Mesothelial cell of epicardium (in vitro differentiated cells): Measurements from ENCODE around the gene CDCA3. TPM values are rescaled to one million over a fixed set of nuclear protein-coding genes. Genes with fewer than 3 reads are reported as not detected.

Experiments
- DNase-seq, 2 experiments: peaks; one replicate each; pipeline ENCODE4 v3.0.0; 2021; ENCODE audit warnings: low spot score in 2 of 2; ENCODE audit not compliant: unreplicated experiment in 2 of 2
- H3K27ac Mint-ChIP-seq: 2 replicates; pipeline ENCODE4 v1.8.0; 2021; ENCODE audit warnings: mixed read lengths
- H3K27me3 Mint-ChIP-seq: 2 replicates; pipeline ENCODE4 v1.8.0; 2021; ENCODE audit warnings: low read depth, mixed read lengths
- H3K36me3 Mint-ChIP-seq: 2 replicates; pipeline ENCODE4 v1.8.0; 2021; ENCODE audit warnings: mixed read lengths
- H3K4me1 Mint-ChIP-seq: 2 replicates; pipeline ENCODE4 v1.8.0; 2021; ENCODE audit warnings: mixed read lengths
- H3K4me3 Mint-ChIP-seq: 2 replicates; pipeline ENCODE4 v1.8.0; 2021; ENCODE audit warnings: mild to moderate bottlenecking, moderate library complexity, mixed read lengths
- H3K9me3 Mint-ChIP-seq: 2 replicates; pipeline ENCODE4 v1.8.0; 2021; ENCODE audit warnings: mixed read lengths
- CTCF ChIP-seq: fragments of 200-600 bp; sonication (generic); IDR thresholded peaks from one replicate; pipeline ENCODE4 v1.5.0; 2021; ENCODE audit warnings: antibody characterized with exemption; ENCODE audit not compliant: unreplicated experiment
- total RNA-seq: library from RNA; stranded (reverse); gene quantifications from 3 replicates; pipeline ENCODE4 v1.2.1, GENCODE V29; 2021

Gene CDCA3
- total RNA-seq, 1 donor from 2014 or later: 14.3 TPM

- no peak overlapping the region for H3K4me3 Mint-ChIP-seq
- no peaks in the 10 kb centered on the region for H3K36me3 Mint-ChIP-seq
- peaks cover 46% of the 10 kb centered on the region for H3K4me1 Mint-ChIP-seq
- no peak for TF ChIP-seq CTCF
- peaks cover 14% of the 10 kb centered on the region for H3K27me3 Mint-ChIP-seq
- H3K9me3 Mint-ChIP-seq: no peaks in the 10 kb centered on the region
- H3K27ac Mint-ChIP-seq: no peak overlapping the region
- DNase-seq: no peak
Measured at GRCh38 chr12:6826125-6826733, 24.9 kb downstream of the CDCA3 start.

GRCh38 chr12:6825398-6826124 lies 25.5 kb downstream of the CDCA3 start:
- peaks cover 53% of the 10 kb centered on the region for H3K4me1 Mint-ChIP-seq
- TF ChIP-seq CTCF: peak; percentile 89

DNA sequence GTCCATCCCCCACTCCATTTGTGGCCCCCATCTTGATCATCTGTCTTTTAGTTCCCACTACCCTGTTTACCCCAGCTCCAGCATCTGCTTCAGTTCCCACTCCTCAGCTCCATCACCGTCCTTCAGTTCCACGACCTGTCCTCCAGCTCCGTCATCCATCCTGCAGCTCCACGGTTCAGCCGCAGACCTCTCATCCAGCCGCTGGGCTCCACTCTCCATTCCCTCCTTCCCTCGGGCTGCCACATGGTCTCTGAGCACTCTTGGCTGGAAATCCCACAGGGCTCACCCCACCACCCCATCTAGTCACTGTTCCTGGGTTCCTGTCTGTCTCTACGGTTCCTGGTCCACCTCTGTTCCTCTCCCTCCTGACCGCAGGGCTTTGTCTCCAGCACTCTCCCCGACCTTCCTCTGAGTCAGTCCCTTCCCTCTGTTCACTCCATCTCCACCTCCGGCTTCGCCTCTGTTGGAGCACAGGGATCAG lies 26.1 kb downstream of the CDCA3 start:
- TF ChIP-seq CTCF: no peak
- Mint-ChIP-seq H3K27ac (peak overlapping the region; percentile 17), H3K27me3 (peaks cover 14% of the 10 kb centered on the region), H3K9me3 (no peaks in the 10 kb centered on the region), H3K4me1 (peaks cover 55% of the 10 kb centered on the region), H3K4me3 (peak overlapping the region; percentile 58), H3K36me3 (no peaks in the 10 kb centered on the region)
- DNase-seq: no peak

More at GRCh38 chr12:6825398-6826124, 25.5 kb downstream of the CDCA3 start:
- peak in 1 of 2 experiments; percentile 94 for DNase-seq
- Mint-ChIP-seq H3K27me3 (peaks cover 14% of the 10 kb centered on the region), H3K9me3 (no peaks in the 10 kb centered on the region), H3K27ac (peak overlapping the region; percentile 43), H3K4me3 (peak overlapping the region; percentile 58), H3K36me3 (no peaks in the 10 kb centered on the region)

DNA sequence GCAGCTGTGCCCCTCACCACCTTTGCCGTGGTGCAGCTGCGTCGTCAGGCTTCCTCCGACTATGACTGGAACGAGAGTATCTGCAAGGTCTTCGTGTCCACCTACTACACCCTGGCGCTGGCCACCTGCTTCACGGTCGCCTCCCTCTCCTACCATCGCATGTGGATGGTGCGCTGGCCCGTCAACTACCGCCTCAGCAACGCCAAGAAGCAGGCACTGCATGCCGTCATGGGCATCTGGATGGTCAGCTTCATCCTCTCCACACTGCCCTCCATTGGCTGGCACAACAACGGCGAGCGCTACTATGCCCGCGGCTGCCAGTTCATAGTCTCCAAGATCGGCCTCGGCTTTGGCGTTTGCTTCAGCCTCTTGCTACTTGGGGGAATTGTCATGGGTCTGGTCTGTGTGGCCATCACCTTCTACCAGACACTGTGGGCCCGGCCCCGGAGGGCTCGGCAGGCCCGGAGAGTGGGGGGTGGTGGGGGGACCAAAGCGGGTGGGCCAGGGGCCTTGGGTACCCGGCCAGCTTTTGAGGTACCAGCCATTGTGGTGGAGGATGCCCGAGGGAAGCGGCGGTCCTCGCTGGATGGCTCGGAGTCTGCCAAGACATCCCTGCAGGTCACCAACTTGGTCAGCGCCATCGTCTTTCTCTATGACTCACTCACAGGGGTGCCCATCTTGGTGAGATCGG lies 26.9 kb downstream of the CDCA3 start:
- peaks cover 14% of the 10 kb centered on the region for H3K27me3 Mint-ChIP-seq
- TF ChIP-seq CTCF: no peak
- H3K36me3 Mint-ChIP-seq: no peaks in the 10 kb centered on the region
- no peak overlapping the region for H3K4me3 Mint-ChIP-seq
- no peak overlapping the region for H3K27ac Mint-ChIP-seq
- no peaks in the 10 kb centered on the region for H3K9me3 Mint-ChIP-seq
- DNase-seq: no peak
- H3K4me1 Mint-ChIP-seq: peaks cover 57% of the 10 kb centered on the region

DNA sequence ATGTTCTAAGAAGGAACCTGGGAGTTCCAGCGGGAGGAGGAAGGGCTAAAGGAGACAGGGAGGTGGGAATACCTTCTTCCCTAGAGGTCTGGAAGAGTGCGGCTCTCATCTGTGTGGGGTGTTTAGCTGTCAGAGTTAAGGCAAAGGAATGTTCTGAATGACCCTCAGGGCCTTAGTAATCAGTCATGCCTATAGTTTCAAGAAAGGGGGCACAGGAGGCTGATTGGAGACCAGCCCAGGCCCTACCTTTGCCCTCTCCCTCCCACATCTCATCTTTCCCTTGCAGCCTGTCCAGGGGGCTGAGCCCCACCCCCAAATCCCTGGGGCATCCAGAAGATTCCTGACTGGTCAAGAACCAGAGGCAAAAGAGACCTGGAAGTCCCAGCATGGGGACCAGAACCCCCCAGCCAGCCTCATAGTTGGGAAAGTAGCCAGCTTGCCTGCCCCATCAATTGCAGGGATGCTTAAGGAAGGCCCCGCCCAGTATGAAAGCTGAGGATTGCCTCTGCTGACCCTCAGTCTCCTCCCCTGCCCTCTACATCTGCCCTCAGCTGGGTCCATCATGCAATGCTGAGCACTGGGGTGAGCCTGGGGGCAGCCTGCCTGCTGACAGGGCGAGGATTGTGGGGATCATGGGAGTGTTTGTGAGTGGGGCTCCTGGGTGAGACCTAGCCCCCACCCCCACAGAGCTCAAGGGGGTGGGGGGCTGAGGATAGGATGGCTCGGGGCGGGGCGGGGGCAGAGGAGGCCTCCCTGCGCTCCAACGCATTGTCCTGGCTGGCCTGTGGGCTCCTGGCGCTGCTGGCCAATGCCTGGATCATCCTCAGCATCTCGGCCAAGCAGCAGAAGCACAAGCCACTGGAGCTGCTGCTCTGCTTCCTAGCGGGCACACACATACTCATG lies 27.7 kb downstream of the CDCA3 start:
- Mint-ChIP-seq H3K36me3 (no peaks in the 10 kb centered on the region), H3K4me3 (no peak overlapping the region), H3K4me1 (peaks cover 61% of the 10 kb centered on the region), H3K9me3 (no peaks in the 10 kb centered on the region), H3K27me3 (peaks cover 14% of the 10 kb centered on the region), H3K27ac (no peak overlapping the region)
- no peak for DNase-seq
- TF ChIP-seq CTCF: no peak
